HG03060 (cell line): Measurements from ENCODE around the gene GAL.

Source experiments
- ATAC-seq: cut with Tn5 transposase; IDR thresholded peaks from one replicate; pipeline ENCODE4 v1.9.1; 2021; ENCODE audit warnings: low read depth, moderate number of reproducible peaks; ENCODE audit not compliant: unreplicated experiment

Gene GAL

GRCh38 chr11:68698993-68699392, 14.6 kb downstream of the GAL start:
- ATAC-seq: no peak

- no peak for ATAC-seq
Observed at GRCh38 chr11:68704887-68705286, 20.5 kb downstream of the GAL start.

GRCh38 chr11:68707527-68707926, 23.2 kb downstream of the GAL start:
- no peak for ATAC-seq

- ATAC-seq: no peak
Observed at GRCh38 chr11:68709062-68709461, 24.7 kb downstream of the GAL start.

DNA sequence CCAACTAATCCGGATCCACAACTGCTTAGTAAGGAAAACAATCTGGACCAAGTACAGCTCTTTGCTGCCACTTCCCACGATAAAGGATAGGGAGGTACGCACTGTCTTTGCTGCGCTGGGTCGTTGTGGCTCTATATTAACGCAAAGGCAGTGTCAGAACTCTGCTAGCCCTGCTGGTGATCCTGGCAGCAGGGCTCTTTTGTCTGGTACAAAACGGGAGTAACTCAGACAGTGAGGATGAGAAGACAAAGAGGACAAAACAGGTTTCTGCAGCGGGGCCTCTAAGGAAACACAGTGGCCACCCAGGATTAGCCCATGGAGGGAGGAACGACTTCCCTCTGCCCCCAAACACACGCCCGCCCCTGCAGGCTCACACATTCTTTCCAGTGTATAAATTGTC, 26.1 kb downstream of the GAL start:
- ATAC-seq: no peak

DNA sequence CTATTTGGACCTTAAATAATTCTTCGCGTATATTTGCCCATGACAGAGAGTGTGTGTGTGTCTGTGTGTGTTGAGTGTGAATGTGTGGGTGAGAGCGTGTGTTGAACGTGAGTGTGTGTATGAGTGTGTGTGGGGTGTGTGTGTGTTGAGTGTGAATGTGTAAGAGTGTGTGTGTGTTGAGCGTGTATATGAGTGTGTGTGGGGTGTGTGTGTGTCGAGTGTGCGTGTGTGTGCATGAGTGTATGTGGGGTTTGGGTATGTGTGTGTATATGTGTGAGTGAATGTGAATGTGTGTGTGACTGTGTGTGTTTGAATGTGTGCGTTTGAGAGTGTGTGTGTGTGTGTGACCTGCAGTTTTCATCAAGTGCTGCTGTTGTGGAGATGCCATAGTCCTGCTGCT, 26.8 kb downstream of the GAL start:
- no peak for ATAC-seq

GRCh38 chr11:68714060-68714856, 29.9 kb downstream of the GAL start:
- ATAC-seq: no peak

- no peak for ATAC-seq
Observed at GRCh38 chr11:68715456-68716122, 31.2 kb downstream of the GAL start.

DNA sequence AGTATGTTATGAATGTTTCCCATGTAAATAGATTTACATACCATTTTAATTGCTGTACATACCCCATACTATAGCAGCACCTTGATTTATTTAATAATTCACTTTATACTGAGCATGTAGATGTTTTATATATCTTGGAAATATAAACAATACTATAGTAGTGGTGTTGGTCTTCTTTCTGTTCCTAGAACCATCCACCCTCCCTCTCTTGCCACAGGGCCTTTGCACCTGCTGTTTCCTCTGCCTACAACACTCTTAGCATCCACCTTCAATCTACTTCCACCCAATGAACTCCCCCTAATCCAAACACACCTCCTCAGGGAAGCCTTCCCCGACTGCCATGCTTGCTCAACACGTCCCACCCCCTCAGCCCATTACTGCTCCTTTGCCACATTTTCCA, 36.7 kb downstream of the GAL start:
- no peak for ATAC-seq

GRCh38 chr11:68722143-68722542, 37.8 kb downstream of the GAL start:
- ATAC-seq: no peak

- no peak for ATAC-seq
Observed at GRCh38 chr11:68724293-68724692, 39.9 kb downstream of the GAL start.

GRCh38 chr11:68727783-68728182, 43.4 kb downstream of the GAL start:
- ATAC-seq: no peak

- no peak for ATAC-seq
Observed at GRCh38 chr11:68734111-68734510, 49.8 kb downstream of the GAL start.

DNA sequence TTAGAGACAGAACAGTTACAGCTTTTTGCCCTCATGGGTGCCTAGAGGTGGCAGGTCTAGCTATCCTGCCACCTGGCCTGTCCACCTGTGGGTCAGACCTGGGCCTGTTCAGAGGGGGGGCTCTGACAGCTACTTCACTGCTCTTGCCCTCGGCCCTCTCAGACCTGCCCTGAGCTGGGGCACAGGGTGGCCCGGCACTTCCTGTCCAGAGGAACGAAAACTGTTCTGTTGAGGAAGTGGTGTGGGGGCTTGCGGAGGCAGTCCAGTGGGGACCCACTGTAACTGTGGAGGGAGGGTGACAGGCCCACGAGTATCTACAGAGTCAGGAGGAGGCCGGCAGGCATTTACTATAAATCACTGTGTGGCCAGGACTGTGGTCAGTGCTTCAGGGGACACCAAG, 50.8 kb downstream of the GAL start:
- ATAC-seq: no peak

DNA sequence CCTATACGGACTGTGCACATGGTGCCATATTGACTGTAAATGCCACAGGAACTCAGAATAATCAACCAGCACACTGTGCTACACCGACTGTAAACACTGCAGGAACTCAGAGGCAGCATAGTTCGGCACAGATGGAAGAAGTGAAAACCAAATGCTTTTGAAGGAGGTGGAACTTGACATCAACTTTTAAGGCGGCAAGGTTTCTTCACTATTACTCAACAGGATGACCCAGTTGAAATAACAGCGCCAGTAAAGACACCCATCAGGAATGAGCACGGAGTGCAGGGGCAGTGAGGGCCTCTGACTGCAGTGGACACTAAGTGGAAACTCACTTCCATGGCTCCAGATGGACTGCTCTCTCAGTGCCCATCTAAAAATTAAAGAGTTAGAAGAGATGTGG, 51.3 kb downstream of the GAL start:
- no peak for ATAC-seq
